SK-N-SH (cell line): ENCODE measurements around the gene GALNT14. TPM values are rescaled to one million over a fixed set of nuclear protein-coding genes. Genes with fewer than 3 reads are reported as not detected.

ENCODE experiments used
- CTCF ChIA-PET: fragments of 300-600, 350-600 bp; formaldehyde crosslinking; extraction: SDS; loops from one replicate; lab custom pipeline; 2021; lab: Yijun Ruan, JAX
- POLR2A ChIA-PET: fragments of 350-600 bp; sonication (Branson Sonifier 250); formaldehyde crosslinking; extraction: SDS; loops from one replicate; lab custom pipeline; 2020; ENCODE audit warnings: antibody characterized with exemption, inconsistent platforms; lab: Yijun Ruan, JAX
- DNase-seq: peaks from one replicate; pipeline ENCODE4 v3.0.0; 2012
- H2AFZ ChIP-seq: fragments of 200-600 bp; sonication (generic); 2 replicates; pipeline ENCODE4 v1.8.1; 2016; ENCODE audit warnings: antibody characterized with exemption, mild to moderate bottlenecking, low read depth
- H3F3A ChIP-seq: fragments of 200-600 bp; sonication (generic); replicated peaks from 2 replicates; pipeline ENCODE3; 2016; ENCODE audit warnings: antibody characterized with exemption, mild to moderate bottlenecking; ENCODE audit not compliant: insufficient read depth
- H3K27ac ChIP-seq, 2 experiments: fragments of 200-500 bp in 1 of 2; fragments of 200-600 bp in 1 of 2; sonication (Bioruptor generic) in 1 of 2; sonication (generic), shearing (Covaris generic) in 1 of 2; 2 replicates each; pipeline versions ENCODE4 v1.5.1 to v1.6.1; 2014 to 2016; ENCODE audit warnings: low read depth in 2 of 2, inconsistent platforms in 1 of 2, low read length in 1 of 2, mild to moderate bottlenecking in 1 of 2, mixed read lengths in 1 of 2
- H3K27me3 ChIP-seq: fragments of 200-600 bp; sonication (generic), shearing (Covaris generic); 2 replicates; pipeline ENCODE4 v1.6.1; 2016; ENCODE audit warnings: mixed run types; ENCODE audit not compliant: insufficient read depth
- H3K36me3 ChIP-seq, 2 experiments: fragments of 200-500 bp in 1 of 2; fragments of 200-600 bp in 1 of 2; sonication (Bioruptor generic) in 1 of 2; sonication (generic) in 1 of 2; replicated peaks in 1 of 2; 2 replicates each; pipeline versions ENCODE3 to v1.5.1; 2014 to 2016; ENCODE audit warnings: low read length in 1 of 2, mild to moderate bottlenecking in 1 of 2; ENCODE audit not compliant: insufficient read depth in 2 of 2, control insufficient read depth in 1 of 2
- H3K4me1 ChIP-seq, 2 experiments: fragments of 200-500 bp in 1 of 2; fragments of 200-600 bp in 1 of 2; sonication (Bioruptor generic) in 1 of 2; sonication (generic), shearing (Covaris generic) in 1 of 2; 2 replicates each; pipeline versions ENCODE4 v1.5.1 to v1.6.1; 2014 to 2016; ENCODE audit warnings: low read depth in 1 of 2, low read length in 1 of 2, mixed run types in 1 of 2; ENCODE audit not compliant: insufficient read depth in 2 of 2, control insufficient read depth in 1 of 2
- H3K4me2 ChIP-seq: fragments of 200-600 bp; sonication (generic), shearing (Covaris generic); 2 replicates; pipeline ENCODE4 v1.6.1; 2017; ENCODE audit warnings: mixed run types
- H3K4me3 ChIP-seq, 2 experiments: fragments of 200-500 bp in 1 of 2; fragments of 200-600 bp in 1 of 2; sonication (Bioruptor generic) in 1 of 2; sonication (generic), shearing (Covaris generic) in 1 of 2; 2 replicates each; pipeline versions ENCODE4 v1.5.1 to v1.8.1; 2014 to 2016; ENCODE audit warnings: low read depth in 2 of 2, inconsistent platforms in 1 of 2, low read length in 1 of 2, mild to moderate bottlenecking in 1 of 2, mixed read lengths in 1 of 2, moderate library complexity in 1 of 2
- H3K79me2 ChIP-seq: fragments of 200-600 bp; sonication (generic); 2 replicates; pipeline ENCODE4 v1.8.1; 2017; ENCODE audit warnings: mild to moderate bottlenecking; ENCODE audit not compliant: insufficient read depth
- H3K9ac ChIP-seq: fragments of 200-600 bp; sonication (generic); 2 replicates; pipeline ENCODE4 v1.6.1; 2017; ENCODE audit warnings: mixed run types
- H3K9me2 ChIP-seq: fragments of 200-600 bp; sonication (generic); 2 replicates; pipeline ENCODE4 v1.6.1; 2017; ENCODE audit warnings: mixed run types
- H3K9me3 ChIP-seq: fragments of 200-600 bp; sonication (generic); 2 replicates; pipeline ENCODE4 v1.6.1; 2017; ENCODE audit warnings: mixed run types, mild to moderate bottlenecking, moderate library complexity
- H4K20me1 ChIP-seq: fragments of 200-600 bp; sonication (generic); 2 replicates; pipeline ENCODE4 v1.6.1; 2017; ENCODE audit warnings: mild to moderate bottlenecking, mixed run types; ENCODE audit not compliant: insufficient read depth
- CTCF ChIP-seq: fragments of 200-600 bp; sonication (generic); IDR thresholded peaks from 2 replicates; pipeline ENCODE4 v1.6.1; 2017; ENCODE audit warnings: antibody characterized with exemption, mild to moderate bottlenecking, moderate library complexity
- FOSL2 ChIP-seq: IDR thresholded peaks from 2 replicates; pipeline ENCODE4 v1.4.0; 2012; ENCODE audit warnings: low read depth, mild to moderate bottlenecking, moderate library complexity, borderline replicate concordance
- FOXM1 ChIP-seq: IDR thresholded peaks from 2 replicates; pipeline ENCODE4 v1.4.0; 2012; ENCODE audit warnings: low read depth, mild to moderate bottlenecking
- GATA2 ChIP-seq: sonication (generic); formaldehyde crosslinking; IDR thresholded peaks from 2 replicates; pipeline ENCODE4 v1.5.0; 2020; ENCODE audit warnings: mild to moderate bottlenecking, missing genetic modification reagents
- JUND ChIP-seq: IDR thresholded peaks from 2 replicates; pipeline ENCODE4 v1.4.0; 2012
- MAX ChIP-seq: IDR thresholded peaks from 2 replicates; pipeline ENCODE4 v1.4.0; 2012; ENCODE audit warnings: low read depth
- MEF2A ChIP-seq: IDR thresholded peaks from 2 replicates; pipeline ENCODE4 v1.4.0; 2012; ENCODE audit warnings: low read depth, borderline replicate concordance
- RAD21 ChIP-seq: IDR thresholded peaks from 2 replicates; pipeline ENCODE4 v1.6.1; 2012; ENCODE audit warnings: mild to moderate bottlenecking, low read length
- RCOR1 ChIP-seq: fragments of 150-350 bp; IDR thresholded peaks from 2 replicates; pipeline ENCODE4 v1.6.1; 2017; ENCODE audit warnings: antibody characterized with exemption, low read length
- RFX5 ChIP-seq: IDR thresholded peaks from 2 replicates; pipeline ENCODE4 v1.6.1; 2012; ENCODE audit warnings: mild to moderate bottlenecking, improper control_type of control experiment, low read length
- RXRA ChIP-seq: IDR thresholded peaks from 2 replicates; pipeline ENCODE4 v1.4.0; 2012; ENCODE audit warnings: low read depth, mild to moderate bottlenecking, borderline replicate concordance
- SMC3 ChIP-seq: IDR thresholded peaks from 2 replicates; pipeline ENCODE4 v1.6.1; 2012; ENCODE audit warnings: low read depth, low read length, improper control_type of control experiment
- TAF1 ChIP-seq: IDR thresholded peaks from 2 replicates; pipeline ENCODE4 v1.6.1; 2012; ENCODE audit warnings: low read depth, mild to moderate bottlenecking, low read length, moderate library complexity, borderline replicate concordance
- TEAD4 ChIP-seq: IDR thresholded peaks from 2 replicates; pipeline ENCODE4 v1.4.0; 2012; ENCODE audit warnings: mild to moderate bottlenecking, borderline replicate concordance; ENCODE audit not compliant: insufficient read depth
- USF1 ChIP-seq: IDR thresholded peaks from 2 replicates; pipeline ENCODE4 v1.4.0; 2012; ENCODE audit warnings: low read depth, borderline replicate concordance
- WGBS: methylation state at CpG from one replicate; pipeline ENCODE4 v1.1.6; 2017; ENCODE audit warnings: low lambda C conversion rate; 5-methylcytosine and 5-hydroxymethylcytosine counted together
- polyA plus RNA-seq, 3 experiments: library from polyadenylated mRNA; depleted of rRNA; stranded (reverse); fragments of >200 nt; gene quantifications; 2 replicates each; pipeline ENCODE4 v1.2.3, GENCODE V29; 2012
- TF ChIP-seq, protein P1 (sequence below): fragments of 150-350 bp; IDR thresholded peaks from 2 replicates; pipeline ENCODE4 v1.6.1; 2016; ENCODE audit warnings: mild to moderate bottlenecking, low read depth, low read length

GALNT14 gene
- polyA plus RNA-seq, 1 of the 3 experiments (the other 2 are of a cell fraction) = 1.6 TPM

DNA sequence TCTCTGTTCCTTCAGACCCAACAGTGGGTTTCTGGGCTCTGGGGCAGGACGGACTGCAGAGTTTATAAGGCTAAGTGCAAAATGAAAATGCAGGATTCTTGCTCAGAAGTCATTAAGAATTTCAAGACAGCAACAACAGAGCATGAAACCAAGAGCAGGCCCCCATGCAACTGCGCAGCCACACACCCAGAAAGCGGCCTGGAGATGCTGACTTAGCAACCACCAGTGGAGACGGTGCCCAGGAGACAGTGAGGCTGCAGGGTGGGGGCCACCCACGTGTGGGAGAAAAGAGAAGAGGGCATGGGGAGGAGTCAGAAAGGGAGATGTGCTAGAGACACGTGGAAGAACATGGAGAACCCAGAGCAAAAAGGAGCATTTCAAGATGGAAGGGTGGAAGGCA, 66.5 kb downstream of the GALNT14 start:
- Histone ChIP-seq H3K4me2 (no peak overlapping the region), H3F3A (no peaks in the 10 kb centered on the region), H3K79me2 (no peaks in the 10 kb centered on the region), H3K27me3 (no peaks in the 10 kb centered on the region), H3K9me3 (no peaks in the 10 kb centered on the region), H3K9me2 (no peaks in the 10 kb centered on the region), H3K4me1 (peaks cover 0 to 7% of the 10 kb centered on the region in 2 experiments; a peak in 1 of 4 replicates), H2AFZ (no peak overlapping the region), H3K27ac (no peak overlapping the region), H3K36me3 (no peaks in the 10 kb centered on the region), H3K4me3 (no peak overlapping the region), H4K20me1 (no peaks in the 10 kb centered on the region), H3K9ac (no peak overlapping the region)
- no peak for TF ChIP-seq MEF2A
- no peak for TF ChIP-seq GATA2
- no peak for TF ChIP-seq USF1
- no peak for TF ChIP-seq TEAD4
- TF ChIP-seq JUND = no peak
- TF ChIP-seq TAF1 = no peak
- TF ChIP-seq MAX = no peak
- TF ChIP-seq FOSL2 = no peak
- TF ChIP-seq RCOR1 = no peak
- no peak for TF ChIP-seq RFX5
- no peak for TF ChIP-seq CTCF
- TF ChIP-seq FOXM1 = no peak
- TF ChIP-seq RXRA = no peak
- TF ChIP-seq SMC3 = no peak
- no peak for TF ChIP-seq RAD21
- TF ChIP-seq, protein P1, sequence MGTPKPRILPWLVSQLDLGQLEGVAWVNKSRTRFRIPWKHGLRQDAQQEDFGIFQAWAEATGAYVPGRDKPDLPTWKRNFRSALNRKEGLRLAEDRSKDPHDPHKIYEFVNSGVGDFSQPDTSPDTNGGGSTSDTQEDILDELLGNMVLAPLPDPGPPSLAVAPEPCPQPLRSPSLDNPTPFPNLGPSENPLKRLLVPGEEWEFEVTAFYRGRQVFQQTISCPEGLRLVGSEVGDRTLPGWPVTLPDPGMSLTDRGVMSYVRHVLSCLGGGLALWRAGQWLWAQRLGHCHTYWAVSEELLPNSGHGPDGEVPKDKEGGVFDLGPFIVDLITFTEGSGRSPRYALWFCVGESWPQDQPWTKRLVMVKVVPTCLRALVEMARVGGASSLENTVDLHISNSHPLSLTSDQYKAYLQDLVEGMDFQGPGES = no peak
- ChIA-PET POLR2A (no interaction called here), CTCF (interaction anchor here (1.0 to 1.2 kb wide), 3 partner anchors 19 to 262 kb away, joined by 3 to 4 read pairs (median 3); no protein-coding TSS in a partner anchor)
- no peak for DNase-seq
- WGBS = 40% methylated on average over 6 of the region's 6 CpGs
